ENCODE results near the gene SHC4.
"Not testable (repeated sequence)": the region's sequence is repeated elsewhere in the genome, so short reads cannot be mapped to it uniquely, and the experiment has no call there.

SHC4 gene

GRCh38 chr15:48798319-48798718 lies 165.4 kb downstream of the SHC4 start:
- peak; percentile 92 for DNase-seq (ENCODE audit: low spot score)

- no peak for DNase-seq (ENCODE audit: low spot score)
These were observed 166.8 kb downstream of the SHC4 start for GRCh38 chr15:48796930-48797329.

GRCh38 chr15:48796521-48796920 lies 167.2 kb downstream of the SHC4 start:
- no peak for DNase-seq (ENCODE audit: low spot score)

GRCh38 chr15:48795901-48796300 lies 167.8 kb downstream of the SHC4 start:
- DNase-seq (ENCODE audit: low spot score): no peak

- no peak for DNase-seq (ENCODE audit: low spot score)
These were observed 169.0 kb downstream of the SHC4 start for GRCh38 chr15:48794697-48795134.

- no peak for DNase-seq (ENCODE audit: low spot score)
These were observed 171.3 kb downstream of the SHC4 start for GRCh38 chr15:48792408-48792807.

- not testable (repeated sequence) for DNase-seq (ENCODE audit: low spot score)
These were observed 173.1 kb downstream of the SHC4 start for GRCh38 chr15:48790466-48791115.

GRCh38 chr15:48785712-48786111 lies 178.0 kb downstream of the SHC4 start:
- DNase-seq (ENCODE audit: low spot score): no peak

GRCh38 chr15:48785195-48785594 lies 178.5 kb downstream of the SHC4 start:
- no peak for DNase-seq (ENCODE audit: low spot score)

- no peak for DNase-seq (ENCODE audit: low spot score)
These were observed 179.0 kb downstream of the SHC4 start for GRCh38 chr15:48784756-48785155.

- DNase-seq (ENCODE audit: low spot score): no peak
These were observed 180.8 kb downstream of the SHC4 start for GRCh38 chr15:48782911-48783310.

GRCh38 chr15:48781481-48782081 lies 182.1 kb downstream of the SHC4 start:
- no peak for DNase-seq (ENCODE audit: low spot score)

- DNase-seq (ENCODE audit: low spot score): no peak
These were observed 182.7 kb downstream of the SHC4 start for GRCh38 chr15:48781017-48781416.

GRCh38 chr15:48778331-48778730 lies 185.4 kb downstream of the SHC4 start:
- DNase-seq (ENCODE audit: low spot score): no peak

- DNase-seq (ENCODE audit: low spot score): no peak
These were observed 185.9 kb downstream of the SHC4 start for GRCh38 chr15:48777645-48778330.

- no peak for DNase-seq (ENCODE audit: low spot score)
These were observed 188.2 kb downstream of the SHC4 start for GRCh38 chr15:48775546-48775945.

- no peak for DNase-seq (ENCODE audit: low spot score)
These were observed 189.2 kb downstream of the SHC4 start for GRCh38 chr15:48774484-48774883.

Small RNA genes within 50 kb of the gene (small RNA-seq; reads per million reads assigned to genes)
- gene RF00019: 0 reads per million in 2 experiments
